Peyer's patch (tissue), 4 donors: ENCODE results near the gene HSD17B2.

Experiments used
- POLR2A ChIP-seq, 2 donors: fragments of 450-650 bp; IDR thresholded peaks; one replicate each; pipeline ENCODE4 v1.5.1; 2017; ENCODE audit warnings: antibody characterized with exemption in 2 of 2, mild to moderate bottlenecking in 2 of 2, moderate library complexity in 2 of 2
- TF ChIP-seq, protein P1 (sequence below), 6 experiments: fragments of 450-650 bp in 4 of 6; fragments of 200-600 bp in 2 of 6; sonication (generic) in 1 of 6; IDR thresholded peaks; one replicate each; pipeline ENCODE4 v1.5.1; 2017 to 2019; ENCODE audit warnings: antibody characterized with exemption in 6 of 6, mild to moderate bottlenecking in 3 of 6, moderate library complexity in 1 of 6

DNA sequence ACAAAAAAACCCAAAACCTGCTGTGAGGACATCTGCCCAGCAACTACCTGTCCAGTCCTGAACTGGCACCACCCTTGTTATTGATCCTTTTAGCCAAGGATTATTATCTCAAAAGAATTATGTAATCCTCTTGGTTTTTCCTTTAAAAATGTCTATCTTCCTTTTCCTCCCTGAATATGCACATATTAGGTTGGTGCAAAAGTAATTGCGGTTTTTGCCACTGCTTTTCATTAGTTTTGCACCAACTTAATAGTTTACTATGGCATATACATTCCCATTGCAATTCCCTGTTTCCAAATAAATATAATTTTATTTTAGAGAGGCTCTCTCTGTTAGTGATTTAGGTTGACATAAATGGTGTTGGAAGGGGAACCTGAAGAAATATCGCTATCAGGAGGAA is 83.7 kb downstream of the HSD17B2 start:
- no peak for TF ChIP-seq POLR2A (IDR thresholded peaks at IDR 0.05)
- TF ChIP-seq, protein P1, sequence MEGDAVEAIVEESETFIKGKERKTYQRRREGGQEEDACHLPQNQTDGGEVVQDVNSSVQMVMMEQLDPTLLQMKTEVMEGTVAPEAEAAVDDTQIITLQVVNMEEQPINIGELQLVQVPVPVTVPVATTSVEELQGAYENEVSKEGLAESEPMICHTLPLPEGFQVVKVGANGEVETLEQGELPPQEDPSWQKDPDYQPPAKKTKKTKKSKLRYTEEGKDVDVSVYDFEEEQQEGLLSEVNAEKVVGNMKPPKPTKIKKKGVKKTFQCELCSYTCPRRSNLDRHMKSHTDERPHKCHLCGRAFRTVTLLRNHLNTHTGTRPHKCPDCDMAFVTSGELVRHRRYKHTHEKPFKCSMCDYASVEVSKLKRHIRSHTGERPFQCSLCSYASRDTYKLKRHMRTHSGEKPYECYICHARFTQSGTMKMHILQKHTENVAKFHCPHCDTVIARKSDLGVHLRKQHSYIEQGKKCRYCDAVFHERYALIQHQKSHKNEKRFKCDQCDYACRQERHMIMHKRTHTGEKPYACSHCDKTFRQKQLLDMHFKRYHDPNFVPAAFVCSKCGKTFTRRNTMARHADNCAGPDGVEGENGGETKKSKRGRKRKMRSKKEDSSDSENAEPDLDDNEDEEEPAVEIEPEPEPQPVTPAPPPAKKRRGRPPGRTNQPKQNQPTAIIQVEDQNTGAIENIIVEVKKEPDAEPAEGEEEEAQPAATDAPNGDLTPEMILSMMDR (IDR thresholded peaks at IDR 0.05): no peak
